COR-L47 (cell line): ENCODE results near the gene PSMD14.

Source experiments
- DNase-seq: peaks from one replicate; lab custom pipeline; 2025; lab: John Stamatoyannopoulos, UW

The PSMD14 gene

GRCh38 chr2:161448431-161448830, 140.2 kb downstream of the PSMD14 start:
- DNase-seq, result no peak
